GM12878 (cell line): ENCODE results near the gene DNAJB6.

ENCODE experiments used
- EZH2 ChIP-seq: IDR thresholded peaks from 2 replicates; pipeline ENCODE4 v1.6.1; 2012; ENCODE audit warnings: low read depth, mild to moderate bottlenecking, control low read depth, inconsistent platforms, low read length, borderline replicate concordance; ENCODE audit not compliant: control insufficient read depth
- HDAC6 ChIP-seq: fragments of 200-600 bp; sonication (generic); IDR thresholded peaks from one replicate; pipeline ENCODE4 v1.8.0; 2017; ENCODE audit warnings: antibody characterized with exemption; ENCODE audit not compliant: unreplicated experiment
- NFYB ChIP-seq: IDR thresholded peaks from 2 replicates; pipeline ENCODE4 v1.6.1; 2011; ENCODE audit warnings: low read depth, mild to moderate bottlenecking, low read length, improper control_type of control experiment, moderate library complexity; ENCODE audit not compliant: insufficient read depth
- SMARCA5 ChIP-seq: fragments of 450-650 bp; IDR thresholded peaks from 2 replicates; pipeline ENCODE4 v1.6.1; 2017; ENCODE audit warnings: mild to moderate bottlenecking

DNA sequence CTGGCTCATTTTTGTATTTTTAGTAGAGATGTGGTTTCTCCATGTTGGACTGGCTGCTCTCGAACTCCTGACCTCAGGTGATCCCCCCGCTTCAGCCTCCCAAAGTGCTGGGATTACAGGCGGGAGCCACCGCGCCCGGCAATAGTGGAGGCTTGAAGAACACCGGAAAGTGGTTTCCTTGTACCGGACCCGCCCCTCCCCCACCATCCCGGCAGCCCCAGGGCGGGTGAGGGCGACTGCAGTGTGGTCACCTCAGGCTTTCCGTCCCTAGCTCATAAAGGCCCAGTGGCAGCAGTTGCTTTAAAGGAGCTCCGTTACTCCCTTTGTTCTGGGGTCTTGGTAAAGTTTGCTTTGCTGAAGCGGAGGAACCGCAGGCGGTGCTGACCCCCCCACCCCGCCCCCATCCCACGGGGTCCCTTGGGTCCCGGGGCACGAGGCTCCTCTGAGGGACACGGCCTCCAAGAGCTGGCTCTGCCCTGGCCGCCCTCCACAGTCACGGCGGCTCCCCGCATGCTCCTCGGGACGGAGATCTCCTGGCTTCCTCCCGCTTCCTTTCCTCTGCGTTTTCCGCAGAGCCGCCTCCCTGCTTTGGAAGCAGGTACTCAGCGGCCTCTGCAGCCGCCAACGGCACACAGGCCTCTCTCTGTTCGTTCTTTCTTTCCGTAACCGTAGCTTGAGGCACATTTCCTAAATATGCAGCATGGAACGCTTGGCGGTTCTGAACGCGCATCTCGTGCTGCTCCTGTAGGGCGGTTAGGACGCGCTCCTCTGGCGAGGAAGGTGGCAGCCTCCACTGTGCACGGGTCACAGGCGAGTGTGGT, 77.3 kb downstream of the DNAJB6 start:
- no peak for TF ChIP-seq NFYB
- TF ChIP-seq HDAC6, result no peak
- TF ChIP-seq SMARCA5, result no peak
- no peak for TF ChIP-seq EZH2
